ENCODE results near the gene PPME1.

GRCh38 chr11:74255741-74256375 is 84.8 kb downstream of the PPME1 start:
- TF ChIP-seq CTCF (IDR thresholded peaks at IDR 0.05) = peak; percentile 72 to 88 (median 85)
- no peak for TF ChIP-seq POLR2A (IDR thresholded peaks at IDR 0.05)

All from Peyer's patch (tissue), 4 donors.